Measurements from ENCODE around the gene PTPRT.

PTPRT gene

DNA sequence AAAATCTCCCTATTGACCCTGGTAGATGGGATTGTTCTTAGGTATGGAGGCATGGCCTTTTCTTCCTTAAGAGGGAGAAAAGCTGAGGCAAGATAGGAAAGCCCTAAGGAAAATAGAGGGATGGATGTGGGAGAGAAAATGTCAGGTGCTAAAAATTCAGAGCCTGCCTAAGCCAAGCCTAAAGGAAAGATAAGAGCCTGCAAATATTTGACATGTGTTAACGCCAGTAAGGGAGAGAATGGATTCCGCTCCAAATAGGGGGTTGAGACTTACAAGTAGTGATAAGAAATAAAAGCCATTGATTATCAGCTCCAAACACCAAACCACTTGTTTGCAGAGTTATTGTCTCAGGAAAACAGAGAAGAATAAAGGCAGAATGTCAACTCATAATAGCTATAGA, 533.6 kb downstream of the PTPRT start:
- TF ChIP-seq CTCF (IDR thresholded peaks at IDR 0.05; ENCODE audit: low read depth, low read length): no peak
- no peaks in the 10 kb centered on the region for H3K36me3 ChIP-seq
- no peak for DNase-seq
- no peaks in the 10 kb centered on the region; the same call in 1 of the 2 replicates for H3K9me3 ChIP-seq
- no peaks in the 10 kb centered on the region for H3K4me1 ChIP-seq
- no peaks in the 10 kb centered on the region for H3K27me3 ChIP-seq
- no peak overlapping the region for H3K4me3 ChIP-seq (ENCODE audit: low read depth, low read length)

GRCh38 chr20:42652266-42652665, 537.4 kb downstream of the PTPRT start:
- no peak for TF ChIP-seq CTCF (IDR thresholded peaks at IDR 0.05; ENCODE audit: low read depth, low read length)
- Histone ChIP-seq H3K36me3 (no peaks in the 10 kb centered on the region), H3K27me3 (no peaks in the 10 kb centered on the region), H3K4me1 (no peaks in the 10 kb centered on the region), H3K4me3 (ENCODE audit: low read depth, low read length) (no peak overlapping the region), H3K9me3 (no peaks in the 10 kb centered on the region)
- DNase-seq: no peak

DNA sequence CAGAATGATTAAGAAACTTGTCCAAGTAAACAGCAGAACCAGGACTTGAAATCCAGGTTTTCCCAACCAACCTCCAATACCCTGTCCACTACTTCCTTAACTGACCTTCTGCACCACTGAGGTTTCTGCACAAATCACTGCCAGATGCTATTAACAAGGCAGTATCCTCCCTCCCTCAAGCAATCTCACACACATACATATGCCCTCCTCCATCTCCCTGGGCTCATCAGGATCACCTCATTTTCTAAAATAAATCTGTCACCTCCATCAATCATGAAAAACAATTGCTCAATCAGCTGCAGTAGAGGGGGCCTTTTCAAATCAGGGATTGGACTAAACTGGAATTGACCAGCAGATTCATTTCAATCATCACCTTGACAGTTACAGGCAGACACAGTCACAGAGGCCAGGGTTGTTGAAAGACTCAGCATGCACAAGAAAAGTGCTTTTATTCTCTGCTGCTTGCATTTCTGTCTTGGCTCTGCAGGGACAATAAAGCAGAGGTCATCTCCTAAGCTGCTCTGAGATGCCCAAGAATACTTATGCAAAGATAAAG, 539.4 kb downstream of the PTPRT start:
- no peak overlapping the region for H3K4me3 ChIP-seq (ENCODE audit: low read depth, low read length)
- H3K36me3 ChIP-seq: no peaks in the 10 kb centered on the region
- TF ChIP-seq CTCF (IDR thresholded peaks at IDR 0.05; ENCODE audit: low read depth, low read length): no peak
- H3K9me3 ChIP-seq: no peaks in the 10 kb centered on the region
- no peak for DNase-seq
- H3K4me1 ChIP-seq: no peaks in the 10 kb centered on the region
- no peaks in the 10 kb centered on the region for H3K27me3 ChIP-seq

DNA sequence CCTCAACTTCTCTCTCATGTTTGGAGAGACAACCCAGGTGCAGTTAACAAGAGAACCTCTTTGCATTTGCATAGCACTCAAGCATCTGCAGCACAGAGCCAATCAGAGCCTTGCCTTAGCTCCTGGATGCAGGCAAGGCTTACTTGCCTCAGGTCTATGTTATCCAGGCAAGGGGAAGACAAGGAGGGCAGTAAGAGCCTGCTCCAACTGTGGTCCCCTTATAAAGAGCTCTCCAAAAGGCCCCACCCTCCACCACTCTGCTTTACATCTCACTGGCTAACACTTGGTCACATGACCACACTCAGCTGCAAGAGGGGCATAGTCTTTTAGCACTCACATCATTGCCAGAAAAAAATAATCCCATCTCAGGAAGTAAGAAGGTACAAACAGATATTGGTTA, 540.0 kb downstream of the PTPRT start:
- TF ChIP-seq CTCF (IDR thresholded peaks at IDR 0.05; ENCODE audit: low read depth, low read length): no peak
- H3K4me3 ChIP-seq (ENCODE audit: low read depth, low read length): no peak overlapping the region
- no peak for DNase-seq
- no peaks in the 10 kb centered on the region for H3K36me3 ChIP-seq
- H3K27me3 ChIP-seq: no peaks in the 10 kb centered on the region
- no peaks in the 10 kb centered on the region for H3K9me3 ChIP-seq
- H3K4me1 ChIP-seq: no peaks in the 10 kb centered on the region

DNA sequence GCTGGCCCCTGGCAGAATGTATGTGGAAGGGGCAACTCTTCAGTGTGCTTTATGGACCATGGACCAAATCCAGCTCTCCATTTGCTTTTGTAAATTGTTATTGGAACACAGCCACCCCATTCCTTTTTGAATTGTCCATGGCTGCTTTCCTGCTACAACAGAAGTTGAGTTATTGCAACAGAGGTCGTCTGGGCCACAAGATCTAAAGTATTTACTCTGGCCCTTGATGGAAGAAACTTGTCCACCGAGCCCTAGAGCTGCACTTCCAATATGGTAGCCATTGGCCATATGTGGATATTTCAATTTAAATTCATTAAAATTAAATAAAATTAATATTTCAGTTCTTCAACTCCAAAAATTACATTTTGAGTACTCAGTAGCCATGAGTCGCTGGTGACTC, 543.5 kb downstream of the PTPRT start:
- Histone ChIP-seq H3K9me3 (no peaks in the 10 kb centered on the region; the same call in 1 of the 2 replicates), H3K27me3 (no peaks in the 10 kb centered on the region), H3K4me1 (no peaks in the 10 kb centered on the region), H3K4me3 (ENCODE audit: low read depth, low read length) (no peak overlapping the region), H3K36me3 (no peaks in the 10 kb centered on the region)
- DNase-seq: no peak
- TF ChIP-seq CTCF (IDR thresholded peaks at IDR 0.05; ENCODE audit: low read depth, low read length): no peak

- Histone ChIP-seq H3K9me3 (no peaks in the 10 kb centered on the region; the same call in 1 of the 2 replicates), H3K4me3 (ENCODE audit: low read depth, low read length) (no peak overlapping the region), H3K27me3 (no peaks in the 10 kb centered on the region), H3K4me1 (no peaks in the 10 kb centered on the region), H3K36me3 (no peaks in the 10 kb centered on the region)
- no peak for TF ChIP-seq CTCF (IDR thresholded peaks at IDR 0.05; ENCODE audit: low read depth, low read length)
- DNase-seq: no peak
These were observed 547.8 kb downstream of the PTPRT start for GRCh38 chr20:42641886-42642285.
